K562 (cell line): Measurements from ENCODE around the gene HNRNPH3. TPM values are rescaled to one million over a fixed set of nuclear protein-coding genes. Genes with fewer than 3 reads are reported as not detected.
A peak's percentile ranks its signal among the peaks of the same experiment; 100 is the strongest.

Experiments
- ATAC-seq: fragments of 200-7000 bp; cut with Tn5 transposase; 3 replicates; pipeline ENCODE4 v1.9.1; 2020; ENCODE audit warnings: moderate library complexity
- BruUV-seq: library from RNA; stranded (reverse); fragments of 400-500 nt; replicated peaks from 2 replicates; lab custom pipeline; 2021; lab: Mats Ljungman, UMichigan
- CTCF ChIA-PET: fragments of 300-600 bp; formaldehyde crosslinking; extraction: SDS; loops from one replicate; lab custom pipeline; 2021; ENCODE audit warnings: low intra/inter-chr PET ratio; lab: Yijun Ruan, JAX
- POLR2A ChIA-PET: fragments of 300-600, 350-650 bp; sonication (Branson Sonifier 250); formaldehyde crosslinking; extraction: SDS; loops from one replicate; lab custom pipeline; 2021; ENCODE audit warnings: antibody characterized with exemption, inconsistent platforms; lab: Yijun Ruan, JAX
- DNase-seq, 4 experiments: peaks; one replicate each; pipeline versions ENCODE4 v3.0.0 to v3.0.0-alpha.2; 2011 to 2018; ENCODE audit warnings: low spot score in 3 of 4, mixed read lengths in 3 of 4; ENCODE audit errors: extremely low read depth in 1 of 4
- FAIRE-seq: peaks from 2 replicates; lab custom pipeline; 2011; peaks lifted over from hg19 to GRCh38; lab: Jason Lieb, UNC
- H2AFZ ChIP-seq: 2 replicates; pipeline ENCODE4 v1.6.0; 2011; ENCODE audit warnings: low read depth, low read length, control low read depth, inconsistent platforms
- H3K27ac ChIP-seq: fragments of 200-600 bp; 3 replicates; pipeline ENCODE4 v1.8.0; 2011; ENCODE audit warnings: low read depth, mild to moderate bottlenecking, control low read depth, inconsistent platforms, low read length, moderate library complexity, mixed read lengths; ENCODE audit errors: extremely low read depth
- H3K27me3 ChIP-seq, 2 experiments: fragments of 300-600 bp in 1 of 2; 2 replicates in 1 of 2; 3 replicates in 1 of 2; pipeline versions ENCODE4 v1.6.0 to v1.8.0; 2011; ENCODE audit warnings: inconsistent platforms in 2 of 2, low read length in 2 of 2, mild to moderate bottlenecking in 1 of 2, mixed read lengths in 1 of 2, moderate library complexity in 1 of 2; ENCODE audit not compliant: control insufficient read depth in 2 of 2, insufficient read depth in 2 of 2
- H3K36me3 ChIP-seq: fragments of 300-600 bp; 3 replicates; pipeline ENCODE4 v1.8.0; 2011; ENCODE audit warnings: mild to moderate bottlenecking, low read length, inconsistent platforms; ENCODE audit not compliant: control insufficient read depth, insufficient read depth
- H3K4me1 ChIP-seq, 2 experiments: fragments of 200-600 bp in 1 of 2; replicated peaks in 1 of 2; 2 replicates in 1 of 2; 3 replicates in 1 of 2; pipeline versions ENCODE4 v1.5.1 to v1.8.0; 2011; ENCODE audit warnings: inconsistent platforms in 2 of 2, low read length in 2 of 2, mild to moderate bottlenecking in 1 of 2, mixed read lengths in 1 of 2, moderate library complexity in 1 of 2; ENCODE audit not compliant: control insufficient read depth in 2 of 2, insufficient read depth in 2 of 2
- H3K4me2 ChIP-seq: 2 replicates; pipeline ENCODE4 v1.6.1; 2011; ENCODE audit warnings: low read length, control low read depth, inconsistent platforms, mixed read lengths; ENCODE audit not compliant: insufficient read depth
- H3K4me3 ChIP-seq: fragments of 200-600 bp; sonication (generic), shearing (Covaris generic); 2 replicates; pipeline ENCODE4 v1.5.1; 2016; ENCODE audit warnings: control low read depth, inconsistent platforms
- H3K79me2 ChIP-seq: fragments of 200-600 bp; 3 replicates; pipeline ENCODE4 v1.8.0; 2011; ENCODE audit warnings: low read length, inconsistent platforms; ENCODE audit not compliant: control insufficient read depth, insufficient read depth
- H3K9ac ChIP-seq, 2 experiments: 2 replicates each; pipeline versions ENCODE4 v1.6.0 to v1.6.1; 2011; ENCODE audit warnings: low read depth in 2 of 2, low read length in 2 of 2, control low read depth in 1 of 2, inconsistent platforms in 1 of 2, mild to moderate bottlenecking in 1 of 2, mixed read lengths in 1 of 2; ENCODE audit not compliant: insufficient read depth in 1 of 2
- H3K9me1 ChIP-seq: one replicate; pipeline ENCODE4 v1.6.0; 2011; ENCODE audit warnings: inconsistent platforms, mild to moderate bottlenecking, low read length, moderate library complexity; ENCODE audit not compliant: control insufficient read depth, insufficient read depth
- H3K9me3 ChIP-seq: replicated peaks from 2 replicates; pipeline ENCODE4 v1.5.1; 2011; ENCODE audit warnings: low read depth, low read length, inconsistent platforms; ENCODE audit not compliant: control insufficient read depth, insufficient read depth
- H4K20me1 ChIP-seq: replicated peaks from 2 replicates; pipeline ENCODE4 v1.6.1; 2011; ENCODE audit warnings: low read length, inconsistent platforms, mixed read lengths; ENCODE audit not compliant: control insufficient read depth, insufficient read depth
- CEBPB ChIP-seq: fragments of 450-650 bp; IDR thresholded peaks from 2 replicates; pipeline ENCODE4 v1.6.1; 2016; ENCODE audit warnings: missing genetic modification characterization, missing compliant biosample characterization
- CEBPG ChIP-seq, 3 experiments: fragments of 200-800 bp in 1 of 3; sonication (Bioruptor generic) in 1 of 3; sonication (generic) in 1 of 3; formaldehyde crosslinking in 1 of 3; IDR thresholded peaks in 2 of 3; conservative IDR thresholded peaks in 1 of 3; 2 replicates each; pipeline versions ENCODE4 v1.6.1 to v1.8.0; 2016 to 2022; ENCODE audit warnings: missing compliant biosample characterization in 2 of 3, missing genetic modification characterization in 2 of 3, mild to moderate bottlenecking in 1 of 3, missing genetic modification reagents in 1 of 3
- CHD4 ChIP-seq: fragments of 200-600 bp; sonication (generic); IDR thresholded peaks from 3 replicates; pipeline ENCODE4 v1.6.1; 2012; ENCODE audit warnings: low read depth, mild to moderate bottlenecking, mixed read lengths, low read length, inconsistent platforms; ENCODE audit not compliant: insufficient read depth, insufficient replicate concordance, poor library complexity, severe bottlenecking
- IRF9 ChIP-seq: fragments of 450-650 bp; IDR thresholded peaks from 2 replicates; pipeline ENCODE4 v1.6.1; 2016; ENCODE audit warnings: missing biosample characterization, missing genetic modification characterization
- KLF6 ChIP-seq: fragments of 250-450 bp; sonication (Bioruptor Pico); IDR thresholded peaks from 2 replicates; pipeline ENCODE4 v1.4.0; 2020; ENCODE audit warnings: mild to moderate bottlenecking, moderate library complexity, borderline replicate concordance
- POLR2AphosphoS5 ChIP-seq: IDR thresholded peaks from 2 replicates; pipeline ENCODE4 v1.6.1; 2011; ENCODE audit warnings: mild to moderate bottlenecking, low read depth, low read length, moderate library complexity; ENCODE audit not compliant: control insufficient read depth, insufficient read depth
- RBFOX2 ChIP-seq: fragments of 200-400 bp; formaldehyde crosslinking; IDR thresholded peaks from 2 replicates; pipeline ENCODE4 v1.6.1; 2017; ENCODE audit warnings: low read depth, mild to moderate bottlenecking, low read length, moderate library complexity
- ZNF668 ChIP-seq: fragments of 250-450 bp; sonication (Bioruptor Pico); IDR thresholded peaks from 2 replicates; pipeline ENCODE4 v1.8.0; 2022; ENCODE audit warnings: mild to moderate bottlenecking, inconsistent platforms
- WGBS: fragments of 100-300 bp; shearing (Covaris generic); methylation state at CpG from one replicate; pipeline ENCODE4 v1.1.6; 2016; ENCODE audit warnings: low coverage, mixed read lengths; ENCODE audit not compliant: insufficient coverage; ENCODE audit errors: missing lambda C conversion rate; 5-methylcytosine and 5-hydroxymethylcytosine counted together
- in situ Hi-C: fragments of 300-500 bp; cut with MboI; formaldehyde crosslinking; loops from 4 replicates; pipeline ENCODE4 v1.15.0; 2018; ENCODE audit warnings: inconsistent platforms, mixed read lengths
- intact Hi-C: fragments of 100-400 bp; cut with micrococcal nuclease; formaldehyde crosslinking; loops from 2 replicates; pipeline ENCODE4 v1.14.2; 2022
- polyA plus RNA-seq, 8 experiments: library from polyadenylated mRNA; depleted of rRNA in 4 of 8; stranded (reverse) in 5 of 8; unstranded in 3 of 8; fragments of >200 nt; fragmentation: Nextera tagmentation in 2 of 8; fragmentation: Illumina TruSeq in 1 of 8; extraction: Ambion mirVana in 2 of 8; extraction: Trizol in 1 of 8; gene quantifications; 2 replicates each; pipeline versions ENCODE4 v1.2.1 to v1.2.3, GENCODE V29; 2011 to 2014; ENCODE audit warnings: inconsistent platforms in 1 of 8, missing spikeins in 1 of 8
- total RNA-seq, 7 experiments: library from RNA; depleted of rRNA in 6 of 7; stranded (reverse); fragments of >200 nt in 6 of 7; fragmentation: Illumina TruSeq in 2 of 7; extraction: Trizol in 2 of 7; gene quantifications; 2 replicates each; pipeline versions ENCODE4 v1.2.1 to v1.2.3, GENCODE V29; 2011 to 2021; ENCODE audit warnings: low replicate concordance in 1 of 7

HNRNPH3 gene
- total and polyA plus RNA-seq, 9 of the 15 experiments (the other 6 are each of a cell fraction or from before 2014, with no cell fraction given), result 52.8 to 562 (median 152) TPM

DNA sequence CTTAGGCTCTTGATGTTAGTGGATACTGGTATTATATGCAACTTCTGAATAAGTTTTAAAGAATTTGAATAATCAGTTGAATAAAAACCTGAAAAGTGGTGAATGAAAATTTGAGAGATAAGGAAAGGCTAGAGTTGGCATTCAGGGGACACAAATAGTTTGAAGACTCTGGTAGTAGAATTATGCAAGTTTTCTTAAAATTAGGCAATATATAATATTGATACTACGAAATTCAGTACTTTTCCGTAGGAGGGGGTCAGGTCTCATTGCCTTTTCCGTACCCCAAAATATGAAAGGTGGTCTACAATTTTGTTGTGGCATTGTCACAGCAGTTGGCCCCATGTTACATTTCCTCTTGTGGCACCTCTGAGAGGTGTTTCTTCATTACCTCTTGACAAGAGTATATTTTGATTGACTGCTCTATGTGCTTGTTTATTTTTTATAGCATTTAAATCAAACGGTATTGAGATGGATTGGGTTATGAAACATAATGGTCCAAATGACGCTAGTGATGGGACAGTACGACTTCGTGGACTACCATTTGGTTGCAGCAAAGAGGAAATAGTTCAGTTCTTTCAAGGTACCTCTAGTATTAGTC lies 5.0 kb downstream of the HNRNPH3 start:
- Histone ChIP-seq H3K4me2 (0 out of 2 replicates have a peak overlapping the region, but pooled peaks have one; percentile 24), H4K20me1 (peaks cover 31% of the 10 kb centered on the region), H3K79me2 (peaks cover 99% of the 10 kb centered on the region), H3K27me3 (no peaks in the 10 kb centered on the region), H2AFZ (no peak overlapping the region), H3K9ac (no peak overlapping the region; a peak in 1 of 4 replicates), H3K9me1 (peaks cover 7% of the 10 kb centered on the region), H3K9me3 (no peaks in the 10 kb centered on the region), H3K36me3 (peaks cover 88% of the 10 kb centered on the region), H3K4me3 (no peak overlapping the region), H3K4me1 (peaks cover 0 to 14% of the 10 kb centered on the region in 2 experiments; a peak in 1 of 5 replicates), H3K27ac (no peak overlapping the region)
- DNase-seq (no peak), FAIRE-seq (no peak), ATAC-seq (no peak)
- TF ChIP-seq IRF9 (0 out of 2 replicates have a peak, but pooled peaks have one; percentile 18), ZNF668 (CRISPR knock-in tag) (no peak), CHD4 (no peak), RBFOX2 (peak; percentile 27; the same call in 1 of the 2 replicates), POLR2AphosphoS5 (peak; percentile 33; the same call in 1 of the 2 replicates), CEBPG (CRISPR knock-in tag; IDR thresholded peaks at IDR 0.05) (no peak), CEBPG (tag; conservative IDR thresholded peaks at IDR 0.05 in 1 of 2, IDR thresholded peaks at IDR 0.05 in 1 of 2) (peak; percentile 26 to 63; a peak in 2 of 4 replicates), CEBPB (tag) (0 out of 2 replicates have a peak, but pooled peaks have one; percentile 28), KLF6 (no peak)
- in situ Hi-C loops, result no loop called here
- BruUV-seq, result no TSS peak
- intact Hi-C loops, result loop anchor here (10.0 kb wide), 1 partner anchor 542 kb away; no protein-coding TSS in a partner anchor
- ChIA-PET CTCF (interaction anchor here (0.8 kb wide), 1 partner anchor 28 kb away, joined by 3 read pairs; no protein-coding TSS in a partner anchor), POLR2A (interaction anchor here (5.4 kb wide), 1 partner anchor 9 kb away, joined by 104 read pairs; no protein-coding TSS in a partner anchor)
- WGBS, result 77% methylated on average over 7 of the region's 7 CpGs
